NCI-H1930 (cell line): ENCODE measurements around the gene APOL4.
"Not testable (repeated sequence)": the region's sequence is repeated elsewhere in the genome, so short reads cannot be mapped to it uniquely, and the experiment has no call there.

Experiments
- DNase-seq, 2 experiments: peaks; one replicate each; lab custom pipeline; 2025; lab: John Stamatoyannopoulos, UW

Gene APOL4

GRCh38 chr22:36206255-36206654 is 4.6 kb upstream of the APOL4 start:
- DNase-seq: no peak

- not testable (repeated sequence) for DNase-seq
Observed at GRCh38 chr22:36205573-36205972, 4.0 kb upstream of the APOL4 start.

DNA sequence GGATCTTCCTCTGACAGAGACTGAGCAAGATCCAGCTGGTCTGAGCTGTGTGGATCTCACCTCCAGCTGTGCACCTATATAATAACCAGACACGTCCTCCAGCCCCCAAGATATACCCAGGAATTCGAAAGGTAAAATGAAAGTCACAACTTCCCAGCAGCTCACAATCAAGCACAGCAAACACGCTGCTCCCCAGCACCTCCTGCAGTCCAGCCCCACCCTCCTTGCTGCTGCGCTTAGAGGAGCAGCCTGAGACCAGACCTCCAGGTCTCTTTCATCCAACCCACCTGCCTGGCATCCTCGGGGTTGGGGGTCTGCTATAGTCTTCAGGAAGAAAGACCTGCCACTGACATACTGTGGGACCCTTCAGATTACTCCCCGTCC is 3.0 kb upstream of the APOL4 start:
- no peak for DNase-seq

DNA sequence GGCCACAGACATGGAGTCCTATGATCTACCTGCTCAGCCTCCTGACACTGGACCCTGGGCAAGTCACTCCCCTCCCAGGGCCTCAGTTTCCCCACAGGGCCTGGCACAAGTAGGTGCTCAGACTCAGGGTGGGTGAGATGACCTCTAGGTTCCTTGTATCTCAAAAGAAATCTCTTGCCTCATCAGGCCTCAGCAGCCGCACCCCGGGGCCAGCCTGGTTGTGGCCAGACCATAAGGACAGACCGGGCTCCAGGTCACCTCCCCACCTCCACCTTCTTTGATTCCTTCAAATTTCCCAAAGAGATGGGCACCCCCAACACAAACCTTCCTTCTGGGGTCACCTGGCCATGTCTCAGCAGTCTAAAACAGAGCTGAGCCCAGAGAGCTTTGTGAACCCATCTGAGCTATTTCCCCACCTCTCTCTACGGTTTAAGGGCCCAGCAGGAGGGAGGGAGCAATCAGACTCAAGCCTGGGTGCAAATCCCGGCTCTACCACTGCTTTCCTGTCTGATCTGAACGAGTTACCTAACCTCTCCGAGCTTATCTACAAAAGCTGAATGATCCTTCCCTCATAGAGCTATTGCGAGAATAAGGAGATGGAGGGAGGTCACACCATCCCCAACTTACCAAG is 2.5 kb upstream of the APOL4 start:
- DNase-seq: no peak

DNA sequence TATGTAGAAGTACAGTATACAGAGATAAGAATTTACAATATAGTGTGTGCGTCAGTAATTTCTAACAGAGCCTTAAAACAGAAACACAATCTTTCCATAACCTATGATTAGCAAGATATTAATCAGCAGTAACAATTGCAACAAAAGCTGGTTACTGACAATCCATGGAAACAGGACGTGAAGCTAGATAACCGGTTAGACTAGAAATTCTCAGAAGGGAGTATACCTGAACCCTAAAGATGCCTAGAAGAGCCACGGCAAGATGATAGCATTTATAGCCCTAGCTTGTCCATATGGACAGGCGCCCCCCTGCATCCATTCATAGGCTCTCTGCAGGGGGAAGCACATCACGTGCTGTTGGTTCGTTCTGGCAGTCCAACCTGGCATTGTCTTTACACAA is 1.8 kb upstream of the APOL4 start:
- not testable (repeated sequence) for DNase-seq

- DNase-seq: not testable (repeated sequence)
Observed at GRCh38 chr22:36202906-36203305, 1.3 kb upstream of the APOL4 start.

DNA sequence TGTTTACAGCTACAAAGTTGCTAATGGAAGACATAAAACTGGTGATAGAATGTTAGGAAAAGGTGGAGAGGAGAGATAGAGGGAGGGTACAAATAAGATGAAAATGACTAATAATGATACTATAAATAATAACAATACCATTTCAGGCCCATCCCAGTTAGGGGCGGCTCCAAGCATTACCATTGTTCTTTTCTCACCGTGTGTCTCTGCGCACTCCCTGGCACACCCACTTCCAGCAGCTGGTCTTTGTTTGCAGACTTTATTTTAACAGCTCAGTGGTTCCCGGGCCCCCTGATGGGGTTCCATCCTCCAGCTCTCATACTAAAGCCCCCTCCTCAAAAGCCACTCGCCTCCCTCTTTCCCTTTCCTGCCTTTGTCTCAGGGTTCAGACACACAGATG is 584 bp downstream of the APOL4 start:
- DNase-seq: not testable (repeated sequence)

DNA sequence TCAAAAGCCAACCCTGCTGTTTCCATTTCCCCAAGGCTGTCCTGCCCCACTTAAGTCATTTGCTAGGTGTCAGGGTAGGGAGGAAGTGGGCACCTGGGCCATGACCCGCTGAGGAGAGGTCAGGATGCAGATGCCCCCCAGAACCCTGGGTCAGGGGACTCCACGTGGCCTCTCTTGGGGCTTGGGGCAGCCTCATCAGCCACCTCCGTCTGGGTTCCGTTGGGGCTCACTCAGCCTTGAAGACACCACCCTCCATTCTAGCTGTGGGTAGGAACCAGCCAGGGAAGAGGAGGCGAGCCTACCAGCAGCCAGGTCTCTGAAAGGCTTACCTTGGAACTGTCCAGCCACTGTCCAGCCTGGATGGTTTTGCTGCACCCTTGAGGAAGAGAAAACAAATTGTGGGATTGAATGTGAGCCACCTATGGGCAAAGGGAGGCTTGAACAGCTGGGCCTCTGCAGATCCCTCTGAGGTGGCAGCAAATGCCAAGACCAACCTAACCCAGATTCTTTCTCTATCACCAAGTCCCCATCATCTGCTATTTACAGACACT is 2.5 kb downstream of the APOL4 start:
- DNase-seq: no peak

- DNase-seq: no peak
Observed at GRCh38 chr22:36198536-36198935, 3.1 kb downstream of the APOL4 start.

DNA sequence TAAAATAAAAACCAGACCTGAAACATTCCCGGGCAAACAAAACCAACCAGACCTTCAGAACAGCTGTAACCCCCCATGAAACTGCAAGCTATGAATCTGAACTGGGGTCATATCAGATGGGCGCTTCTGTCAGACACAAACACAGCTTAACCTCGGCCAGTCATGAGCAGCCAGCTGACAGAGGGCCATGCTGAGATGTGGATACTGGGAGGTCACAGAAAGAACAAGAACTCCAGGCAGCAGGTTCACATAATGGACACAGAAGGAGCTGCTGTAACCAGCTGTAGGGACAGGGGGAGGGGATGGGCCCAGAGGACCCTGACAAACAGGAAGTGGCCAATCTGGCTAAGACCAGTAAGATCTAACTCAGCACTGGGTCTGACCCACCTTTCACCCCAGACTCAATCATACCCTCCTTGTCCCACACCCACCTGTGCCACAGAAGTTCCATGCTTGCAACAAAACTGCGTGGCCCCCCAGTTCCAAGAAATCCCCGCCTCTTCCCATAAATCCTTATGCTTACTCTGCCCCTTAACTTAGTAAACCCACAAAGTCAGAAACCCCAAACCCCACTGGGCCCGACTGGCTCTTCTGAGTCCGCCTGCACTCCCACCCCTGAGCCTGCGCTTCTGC is 4.0 kb downstream of the APOL4 start:
- no peak for DNase-seq

GRCh38 chr22:36197065-36197440 is 4.6 kb downstream of the APOL4 start:
- DNase-seq: no peak

- no peak for DNase-seq
Observed at GRCh38 chr22:36196254-36197064, 5.2 kb downstream of the APOL4 start.

DNA sequence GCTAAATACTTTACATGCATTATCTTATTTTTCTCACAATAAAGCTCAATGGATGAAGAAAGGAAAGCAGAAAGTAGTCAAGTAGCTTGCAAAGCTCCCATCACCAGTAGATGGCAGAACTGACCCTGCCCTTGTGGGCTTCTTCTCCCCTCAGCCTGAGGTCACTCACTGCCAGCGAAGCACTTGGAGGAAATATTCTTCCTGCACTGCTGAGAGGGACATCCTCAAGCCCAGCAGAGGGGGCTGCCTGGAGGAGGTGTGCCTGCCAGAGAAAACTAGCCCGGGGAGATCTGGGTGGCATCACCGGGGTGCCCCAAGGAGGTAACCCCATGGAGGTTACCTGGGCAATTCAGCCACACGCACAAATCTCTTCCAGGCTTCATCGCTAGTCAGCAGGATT is 6.6 kb downstream of the APOL4 start:
- no peak for DNase-seq

GRCh38 chr22:36194385-36194784 is 7.2 kb downstream of the APOL4 start:
- DNase-seq: no peak

DNA sequence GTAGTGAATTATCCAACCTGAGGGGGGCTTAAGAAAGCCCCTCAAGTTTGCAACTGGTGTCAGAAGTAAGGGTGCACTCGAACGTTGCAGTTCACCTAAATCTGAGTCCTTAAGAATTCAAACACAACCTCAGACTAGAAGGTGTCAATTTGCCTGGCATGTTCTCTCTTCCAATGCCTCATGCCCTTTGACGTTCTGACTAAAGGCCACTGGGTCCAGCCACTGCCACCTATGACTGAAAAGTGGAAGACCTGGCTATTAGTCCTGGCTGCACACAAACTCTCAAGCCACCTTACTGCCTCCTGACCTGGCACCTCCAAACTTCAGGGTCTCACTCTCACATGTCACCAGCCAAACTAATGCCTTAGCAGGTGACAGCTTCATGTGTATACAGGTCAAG is 8.0 kb downstream of the APOL4 start:
- no peak for DNase-seq

DNA sequence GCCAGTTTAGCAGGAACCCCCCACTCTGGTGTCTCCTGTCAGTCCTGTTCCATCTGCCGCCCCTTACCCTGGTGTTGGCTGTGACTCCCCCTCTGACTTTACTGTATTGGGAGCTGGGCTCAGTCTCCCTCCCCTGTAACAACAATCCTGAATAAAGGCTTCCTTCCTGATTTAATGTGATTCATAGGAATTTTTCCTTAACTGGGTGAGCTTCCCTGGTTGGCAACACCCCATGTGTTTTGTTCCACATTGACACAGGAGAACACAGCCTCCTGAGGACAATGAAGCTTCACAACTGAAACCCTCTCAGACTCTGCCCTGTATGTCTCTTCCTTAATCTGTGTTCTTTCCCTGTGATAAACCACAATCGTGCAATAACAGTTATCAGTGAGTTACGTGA is 8.4 kb downstream of the APOL4 start:
- no peak for DNase-seq

DNA sequence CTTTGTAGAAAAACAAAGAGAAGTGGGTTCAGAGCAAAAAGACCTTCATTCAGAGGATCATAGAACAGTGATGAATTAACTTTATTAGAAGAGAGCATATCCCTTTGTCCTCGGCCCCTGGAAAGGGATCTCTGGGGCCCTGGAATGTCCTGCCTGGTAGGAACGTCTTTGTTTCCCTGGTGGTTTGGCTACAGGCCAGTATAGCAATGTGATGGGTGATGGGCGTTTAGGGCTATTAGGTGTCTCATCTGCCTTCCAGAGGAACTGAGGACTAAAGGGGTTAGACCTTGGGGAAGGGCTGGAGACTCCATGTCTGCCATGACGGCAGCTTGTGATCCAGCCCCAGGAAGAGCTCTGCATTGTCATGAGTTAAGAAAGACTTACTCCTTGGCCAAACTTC is 9.1 kb downstream of the APOL4 start:
- DNase-seq: no peak

- DNase-seq: no peak
Observed at GRCh38 chr22:36191106-36191836, 10.3 kb downstream of the APOL4 start.

GRCh38 chr22:36187862-36188261 is 13.7 kb downstream of the APOL4 start:
- not testable (repeated sequence) for DNase-seq

- DNase-seq: no peak
Observed at GRCh38 chr22:36185828-36186624, 15.6 kb downstream of the APOL4 start.

GRCh38 chr22:36184433-36185025 is 17.1 kb downstream of the APOL4 start:
- no peak for DNase-seq
